HL-60/S4 (cell line): ENCODE measurements around the gene CBL.

Source experiments
- in situ Hi-C: fragments of 300-500 bp; cut with MboI; formaldehyde crosslinking; loops from 2 replicates; pipeline ENCODE4 v1.14.3; 2022; ENCODE audit warnings: low sequenced_read_pairs

CBL gene

DNA sequence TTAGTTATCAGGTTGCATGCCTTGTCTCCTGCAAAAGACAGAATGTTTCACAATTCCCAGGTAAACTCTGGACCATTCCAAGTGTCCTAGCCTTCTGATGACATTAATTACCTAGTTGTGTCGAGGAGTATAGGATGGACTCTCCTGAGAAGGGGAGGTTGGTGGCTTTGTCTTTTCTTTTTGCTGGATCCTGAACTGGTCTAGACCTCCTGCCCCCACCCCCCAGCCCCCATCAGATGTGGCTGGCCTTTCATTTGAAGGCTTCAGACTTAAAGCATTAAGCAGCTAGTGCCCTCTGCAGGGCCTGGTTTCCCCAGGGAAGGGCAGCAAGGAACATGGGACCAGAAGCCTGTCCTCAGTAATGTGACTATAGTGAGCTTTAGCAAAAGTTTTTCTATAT is 101.1 kb downstream of the CBL start:
- in situ Hi-C loops: no loop called here

DNA sequence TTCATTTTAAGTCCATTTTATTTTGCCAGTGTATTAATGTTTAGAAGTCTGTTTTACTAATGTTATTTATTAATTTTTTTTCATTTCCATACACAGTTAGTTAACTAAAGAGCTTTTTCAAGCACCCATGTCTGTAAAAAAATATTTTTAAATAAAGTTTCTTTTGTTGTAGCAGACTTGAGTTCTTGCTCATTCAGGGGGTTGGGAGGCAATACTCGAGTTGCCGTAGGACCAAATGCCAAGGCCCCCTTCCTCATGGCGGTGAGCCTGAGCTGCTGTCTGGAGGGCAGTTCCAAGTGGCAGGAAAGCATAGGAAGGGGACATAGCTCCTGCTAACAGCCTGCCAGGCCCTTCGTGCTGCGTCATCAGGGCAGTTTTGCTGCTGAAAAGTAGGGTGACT is 101.8 kb downstream of the CBL start:
- in situ Hi-C loops: no loop called here

DNA sequence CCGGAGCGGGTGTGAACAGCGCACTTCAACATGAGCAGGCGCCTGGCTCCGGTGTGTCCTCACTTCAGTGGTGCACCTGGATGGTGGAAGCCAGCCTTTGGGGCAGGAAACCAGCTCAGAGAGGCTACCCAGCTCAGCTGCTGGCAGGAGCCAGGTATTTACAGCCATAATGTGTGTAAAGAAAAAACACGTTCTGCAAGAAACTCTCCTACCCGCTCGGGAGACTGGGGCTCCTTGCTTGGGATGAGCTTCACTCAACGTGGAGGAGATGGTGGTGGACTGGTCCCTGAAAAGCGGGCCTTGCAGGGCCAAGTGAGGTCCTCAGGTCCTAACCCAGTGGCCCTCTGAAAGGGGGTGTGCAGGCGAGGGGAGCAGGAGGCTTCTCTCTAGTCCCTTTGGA is 103.3 kb downstream of the CBL start:
- in situ Hi-C loops: no loop called here

DNA sequence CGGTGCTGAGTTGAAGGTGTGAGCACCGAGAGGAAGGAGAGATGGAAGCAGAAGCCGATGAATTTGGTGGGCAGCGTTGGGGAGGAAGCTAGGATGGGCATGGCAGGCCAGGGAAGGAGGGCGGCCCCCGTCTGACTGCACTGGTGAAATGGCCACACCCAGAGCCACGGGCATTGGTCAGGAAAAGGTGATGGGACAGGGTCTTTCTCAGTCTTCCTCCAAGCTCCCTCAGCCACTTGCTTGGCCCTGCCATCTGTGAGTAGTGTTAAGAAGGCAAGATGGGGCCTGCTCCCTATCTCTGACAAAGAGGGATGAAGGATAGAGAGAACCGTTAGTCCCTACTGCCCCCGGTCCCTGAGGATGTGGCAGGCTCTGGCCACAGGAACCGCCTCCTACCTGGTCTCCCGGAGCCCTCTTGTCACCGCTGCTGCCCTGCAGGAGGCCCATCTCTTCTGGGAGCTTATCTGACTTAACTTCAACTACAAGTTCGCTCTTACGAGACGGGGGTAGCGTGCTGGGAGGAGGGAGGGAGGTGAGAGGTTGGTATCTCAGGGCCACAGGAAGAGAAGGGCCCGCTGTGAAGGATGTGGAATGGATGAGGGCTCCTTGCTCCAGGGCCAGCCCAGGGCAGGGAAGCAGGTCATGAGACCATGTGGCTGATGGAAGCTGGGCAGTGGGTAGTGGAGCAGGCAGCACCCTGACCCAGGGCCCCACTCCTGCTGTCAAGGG is 104.0 kb downstream of the CBL start:
- in situ Hi-C loops: no loop called here

GRCh38 chr11:119310682-119311052 is 104.5 kb downstream of the CBL start:
- in situ Hi-C loops: no loop called here

DNA sequence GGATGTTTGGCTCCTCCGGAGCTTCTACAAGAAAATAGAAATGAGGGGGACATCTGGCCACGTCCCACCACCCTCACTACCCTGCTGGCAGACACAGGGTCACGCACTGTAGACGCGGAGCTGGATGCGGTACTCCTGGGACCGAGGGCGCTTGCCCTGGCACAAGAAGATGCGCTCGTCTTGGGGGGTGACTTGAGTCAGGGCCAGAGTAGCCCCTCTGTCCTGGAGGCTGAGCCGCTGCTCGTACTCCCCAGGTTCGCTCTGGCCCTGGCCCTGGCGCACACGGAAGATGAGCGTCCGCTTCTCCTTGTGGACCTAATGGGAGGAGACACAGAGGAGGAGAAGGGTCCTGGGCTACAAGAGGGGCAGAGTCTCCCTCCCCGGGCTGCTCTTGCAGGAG is 108.6 kb downstream of the CBL start:
- in situ Hi-C loops: no loop called here

DNA sequence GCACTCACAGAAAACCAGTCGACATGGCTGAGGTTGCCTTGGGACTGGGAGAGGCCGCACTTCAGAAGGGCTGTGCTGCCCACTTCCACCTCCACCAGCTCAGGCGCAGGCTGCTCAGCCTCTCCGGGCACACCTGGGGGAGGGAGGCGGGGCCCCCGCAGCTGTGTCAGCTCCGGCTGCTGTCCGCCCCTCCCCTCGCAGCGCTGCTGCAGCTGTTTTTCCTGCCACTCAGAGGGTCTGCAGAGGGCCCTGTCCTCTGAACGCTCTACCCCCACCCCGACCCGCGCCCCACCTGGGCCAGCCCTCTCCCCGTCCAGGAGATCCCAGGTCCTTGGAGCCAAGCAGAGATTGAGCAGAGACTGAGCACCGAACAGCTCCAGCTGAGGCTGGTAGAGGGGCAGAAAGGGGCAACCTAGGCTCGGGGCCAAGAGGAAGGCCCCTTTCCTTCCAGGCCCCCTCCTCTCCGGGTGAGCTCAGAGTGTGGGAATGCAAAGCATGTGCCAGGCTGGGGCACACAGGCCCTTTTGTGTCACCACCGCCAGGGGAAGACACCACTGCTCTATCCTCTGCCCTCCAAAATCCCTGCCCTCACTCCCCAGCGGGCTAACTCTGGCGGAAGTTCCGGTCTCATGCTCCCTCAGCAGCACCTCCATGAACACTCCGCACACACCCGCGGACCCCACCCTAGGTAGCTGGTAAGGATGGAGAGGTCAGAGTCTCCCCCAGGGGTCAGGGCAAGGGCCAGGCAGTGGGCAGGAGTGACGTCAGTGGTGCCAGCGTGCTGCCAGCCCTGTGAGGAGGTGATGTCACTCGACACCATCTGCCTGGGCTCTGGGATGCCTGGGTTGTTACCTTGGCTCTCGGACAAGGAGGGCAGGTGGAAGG is 109.2 kb downstream of the CBL start:
- in situ Hi-C loops: no loop called here

- in situ Hi-C loops: no loop called here
Observed at GRCh38 chr11:119316016-119316728, 110.0 kb downstream of the CBL start.

DNA sequence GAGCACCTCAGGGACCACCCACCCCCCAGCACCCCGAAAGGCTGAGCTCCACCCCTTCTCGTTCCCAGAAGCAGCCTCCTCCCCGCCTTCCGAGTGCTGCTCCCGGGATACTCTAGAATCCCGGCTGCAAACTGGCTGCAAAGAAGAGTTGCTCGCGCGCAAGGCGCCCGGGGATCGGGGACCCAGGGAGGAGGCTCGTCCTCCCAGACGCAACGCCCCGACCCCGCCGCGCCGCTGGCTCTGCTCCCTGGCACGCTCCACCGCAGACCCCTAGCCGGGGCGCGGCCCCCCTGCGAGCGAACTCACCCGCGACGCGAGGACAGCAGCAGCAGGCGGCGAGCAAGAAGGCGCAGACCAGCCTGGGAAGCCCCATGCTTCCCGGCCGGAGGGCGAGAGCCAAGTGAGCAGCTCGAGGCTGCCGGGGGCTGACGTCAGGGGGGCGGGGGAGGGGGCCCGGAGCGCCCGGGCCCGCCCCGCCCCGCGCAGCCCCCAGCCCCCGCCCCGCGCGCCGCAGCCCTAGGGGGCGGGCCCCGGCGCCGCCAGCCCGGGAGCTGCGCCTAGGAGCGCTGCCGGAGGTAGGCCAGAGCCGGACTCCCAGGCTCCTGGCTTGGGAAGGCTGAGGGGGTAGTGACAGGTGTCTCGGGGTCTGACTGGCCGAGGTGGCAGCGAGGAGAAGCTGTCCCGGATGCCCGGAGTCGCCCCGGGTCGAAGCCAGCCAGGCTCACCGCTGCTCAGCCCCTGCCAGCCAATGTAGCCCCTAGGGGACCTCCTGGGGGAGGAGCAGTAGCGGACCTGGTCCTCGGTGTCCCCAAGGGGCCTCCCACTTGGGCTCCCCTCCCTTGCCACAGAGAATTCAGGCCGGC is 110.8 kb downstream of the CBL start, which contains the start of gene MCAM:
Gene MCAM, minus strand, starts transcription at position 402 of the 863 bp plus-strand sequence. Its CDS starts 29 bp downstream, at position 373.
- in situ Hi-C loops: no loop called here

DNA sequence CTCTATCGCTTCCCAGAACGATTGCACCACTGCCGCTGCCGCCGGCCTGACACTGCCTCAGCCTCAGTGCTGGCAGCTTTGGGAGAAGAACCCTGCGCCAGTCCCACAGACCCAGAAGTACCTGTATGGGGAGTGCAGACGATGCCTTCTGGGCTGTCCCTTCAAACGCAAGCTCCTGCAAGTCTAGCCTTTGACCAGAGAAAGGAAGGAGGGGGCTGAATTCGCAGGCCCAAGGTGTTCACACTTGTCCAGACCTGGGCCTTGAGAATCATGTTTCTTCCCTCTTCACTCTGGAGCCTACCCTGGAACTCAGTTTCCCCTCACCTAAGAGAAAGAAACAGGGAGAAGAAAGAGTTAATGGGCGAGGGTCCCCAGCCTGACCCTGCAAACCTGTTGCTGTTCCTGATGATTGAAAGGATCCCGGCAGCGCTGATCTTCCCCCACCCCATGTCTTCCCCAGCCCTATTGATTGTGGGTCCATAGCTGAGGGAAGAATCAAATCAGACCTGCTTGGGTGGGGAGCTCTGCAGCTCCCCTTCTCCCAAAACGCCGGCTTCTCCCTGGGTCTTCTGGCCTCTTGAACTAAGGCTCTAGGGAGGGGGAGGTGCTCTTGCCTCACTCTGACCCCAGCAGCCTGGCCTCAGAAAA is 111.6 kb downstream of the CBL start:
- in situ Hi-C loops: no loop called here

DNA sequence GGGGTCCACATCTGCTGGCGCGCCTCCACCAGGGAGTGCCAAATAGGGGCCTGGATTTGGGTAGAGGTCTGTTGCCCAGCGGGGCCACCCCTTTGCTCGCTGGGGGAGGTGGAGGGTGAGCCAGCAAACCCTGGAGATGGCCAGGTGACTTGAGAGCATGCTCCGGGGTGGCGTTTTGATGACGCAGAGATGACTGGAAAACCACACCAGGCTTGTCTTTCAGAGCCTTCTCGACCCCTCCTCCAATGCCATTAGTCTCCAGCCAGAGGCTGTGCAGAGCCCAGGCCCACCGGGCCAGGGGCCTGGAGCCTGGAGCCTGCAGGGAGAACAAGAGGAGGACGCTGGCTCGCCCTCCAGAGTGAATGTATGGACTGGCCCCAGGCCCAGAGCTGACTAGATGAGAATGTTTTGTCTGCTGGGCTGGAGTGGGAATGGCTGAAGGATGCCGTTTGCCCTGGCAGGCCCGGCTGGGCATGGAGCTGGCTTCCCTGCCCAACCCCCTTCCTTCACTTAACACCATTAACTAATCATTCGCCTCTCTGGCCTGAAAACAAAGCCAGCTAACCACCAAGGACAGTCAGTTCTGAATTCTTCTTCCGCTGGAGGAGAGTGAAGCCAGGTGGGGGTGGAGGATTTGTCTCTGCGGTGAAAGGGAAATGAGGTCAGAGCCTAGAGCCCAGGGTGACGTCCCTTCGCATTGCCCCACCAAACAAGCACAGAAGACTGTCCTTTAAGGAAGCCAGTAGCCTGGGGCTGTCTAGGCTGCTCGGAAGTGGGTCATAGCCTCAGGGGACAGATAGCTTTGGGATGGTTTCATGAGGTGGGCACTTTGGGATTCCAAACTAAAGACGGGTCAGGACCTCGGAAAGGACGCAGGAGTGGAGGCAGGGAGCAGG is 112.3 kb downstream of the CBL start:
- in situ Hi-C loops: no loop called here

GRCh38 chr11:119319136-119319699 is 113.1 kb downstream of the CBL start:
- in situ Hi-C loops: no loop called here

- in situ Hi-C loops: no loop called here
Observed at GRCh38 chr11:119319700-119320239, 113.6 kb downstream of the CBL start.

GRCh38 chr11:119320240-119320775 is 114.2 kb downstream of the CBL start:
- in situ Hi-C loops: no loop called here

DNA sequence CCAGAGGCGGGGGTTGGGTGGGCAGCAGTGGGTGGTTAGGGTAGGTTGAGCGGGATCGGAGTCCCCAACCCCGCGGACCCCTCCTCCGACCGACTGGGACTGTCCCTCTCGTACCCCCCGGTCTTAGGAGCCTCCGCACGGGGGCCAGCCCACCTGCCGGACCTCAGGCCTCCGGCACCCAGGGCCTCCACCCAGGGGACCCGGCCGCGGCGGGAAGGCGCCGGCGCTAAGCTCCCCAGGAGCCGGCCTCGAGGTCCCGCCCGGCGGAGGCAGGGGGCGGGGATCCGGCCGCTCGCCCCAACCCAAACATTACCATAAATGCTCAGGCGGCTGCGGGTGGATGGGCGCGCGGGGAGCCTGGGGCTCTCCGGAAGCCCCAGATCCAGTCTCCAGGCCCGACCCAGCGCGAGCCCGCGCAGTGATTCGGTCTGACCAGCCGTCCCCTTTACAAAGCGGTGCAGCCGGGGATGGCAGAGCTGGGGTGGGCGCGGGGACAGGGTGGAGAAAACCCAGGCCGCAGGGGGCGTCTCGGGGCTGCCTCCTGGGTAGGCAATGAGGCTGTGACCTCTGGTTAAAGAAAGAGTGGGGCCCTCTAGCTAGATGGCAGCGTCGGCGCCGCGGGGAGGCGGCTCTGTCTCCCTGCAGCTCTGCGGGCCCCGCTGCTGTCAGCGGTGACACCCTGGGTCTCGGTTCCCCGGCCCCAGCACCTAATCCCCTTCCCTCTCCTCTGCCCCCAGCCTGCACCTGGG is 114.8 kb downstream of the CBL start:
- in situ Hi-C loops: no loop called here

DNA sequence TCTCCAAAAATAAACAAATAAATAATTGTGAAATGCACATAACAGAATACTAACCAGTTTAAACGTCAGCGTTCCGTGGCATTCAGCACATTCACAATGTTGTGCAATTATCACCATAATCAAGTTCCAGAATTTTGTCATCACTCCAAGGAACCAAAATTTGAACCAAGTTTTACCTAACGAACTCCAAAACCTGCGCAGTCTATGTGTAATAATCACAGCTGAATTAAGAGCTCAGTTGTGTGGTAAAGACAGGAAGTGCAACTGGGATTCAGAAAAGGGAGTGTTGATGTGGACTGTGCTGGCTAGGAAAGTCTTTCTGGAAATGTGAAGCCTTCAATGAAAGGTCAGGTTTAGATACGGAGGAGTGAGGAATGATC is 116.2 kb downstream of the CBL start:
- in situ Hi-C loops: no loop called here

DNA sequence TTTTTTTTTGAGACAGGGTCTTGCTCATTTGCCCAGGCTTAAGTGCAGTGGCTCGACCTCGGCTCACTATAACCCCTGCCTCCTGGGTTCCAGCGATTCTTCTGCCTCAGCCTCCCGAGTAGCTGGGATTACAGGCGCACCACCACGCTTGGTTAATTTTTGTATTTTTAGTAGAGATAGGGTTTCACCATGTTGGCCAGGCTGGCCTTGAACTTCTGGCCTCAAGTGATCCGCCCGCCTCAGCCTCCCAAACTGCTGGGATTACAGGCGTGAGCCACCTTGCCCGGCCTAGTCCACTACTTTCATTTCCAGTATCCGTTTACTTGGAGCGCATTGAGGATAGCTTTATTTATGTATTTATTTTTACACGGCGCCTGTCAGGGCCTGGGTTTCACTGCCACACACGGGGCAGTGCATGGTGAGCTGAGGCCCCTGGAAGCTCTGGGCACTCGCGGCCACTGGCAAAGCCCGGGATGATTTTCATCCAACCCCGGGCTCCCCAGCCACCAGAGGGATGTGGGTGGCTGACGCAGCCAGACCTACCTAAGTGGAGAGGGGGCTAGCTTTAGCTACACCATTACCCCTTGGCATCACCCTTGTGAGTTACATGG is 116.9 kb downstream of the CBL start:
- in situ Hi-C loops: no loop called here
